Ovary (tissue), 9 donors: ENCODE data around the gene GPC6. TPM values are rescaled to one million over a fixed set of nuclear protein-coding genes. Genes with fewer than 3 reads are reported as not detected.

Experiments
- DNase-seq, 5 donors: peaks; one replicate each; pipeline ENCODE4 v3.0.0-alpha.2; 2019 to 2020
- H3K27ac ChIP-seq, 2 donors: fragments of 200-600 bp; one replicate each; pipeline versions ENCODE4 v1.5.1 to v1.8.0; 2019 to 2022
- H3K27me3 ChIP-seq: fragments of 200-600 bp; one replicate; pipeline ENCODE4 v1.8.0; 2022
- H3K36me3 ChIP-seq: fragments of 200-600 bp; sonication (generic); one replicate; pipeline ENCODE4 v1.5.1; 2019
- H3K4me1 ChIP-seq: one replicate; pipeline ENCODE4 v1.8.1; 2013; ENCODE audit warnings: mild to moderate bottlenecking, moderate library complexity; ENCODE audit not compliant: insufficient read depth
- H3K4me3 ChIP-seq: fragments of 200-600 bp; sonication (generic); one replicate; pipeline ENCODE4 v1.5.1; 2017
- H3K9me3 ChIP-seq, 2 donors: fragments of 200-600 bp in 1 of 2; sonication (generic) in 1 of 2; one replicate each; pipeline versions ENCODE4 v1.5.1 to v1.8.1; 2013 to 2019; ENCODE audit warnings: mild to moderate bottlenecking in 1 of 2, moderate library complexity in 1 of 2
- EP300 ChIP-seq: sonication (generic); formaldehyde crosslinking; IDR thresholded peaks from one replicate; pipeline ENCODE4 v1.6.1; 2017; ENCODE audit warnings: antibody characterized with exemption
- POLR2A ChIP-seq: fragments of 450-650 bp; IDR thresholded peaks from one replicate; pipeline ENCODE4 v1.6.1; 2017; ENCODE audit warnings: antibody characterized with exemption, mild to moderate bottlenecking, moderate library complexity
- WGBS, 3 donors: extraction: QIAGEN DNeasy Blood & Tissue Kit in 1 of 3; methylation state at CpG; one replicate each; pipeline versions ENCODE4 v1.1.5 to v1.1.7; 2013 to 2017; 5-methylcytosine and 5-hydroxymethylcytosine counted together
- intact Hi-C, 4 donors: fragments of 100-400 bp; cut with DNase I; formaldehyde crosslinking; loops; one replicate each; pipeline versions ENCODE4 v1.11.0 to v1.15.1; 2022 to 2023
- polyA plus RNA-seq, 2 donors: library from polyadenylated mRNA; stranded (reverse); fragments of 200-250 nt in 1 of 2; fragments of 350-450 nt in 1 of 2; fragmentation: Illumina TruSeq in 1 of 2; extraction: RNeasy Lipid Tissue Mini Kit (QIAGEN cat#74804) in 1 of 2; gene quantifications; one replicate each; pipeline ENCODE4 v1.2.3, GENCODE V29; 2013 to 2014
- total RNA-seq, 7 donors: library from RNA; depleted of rRNA in 2 of 7; stranded (reverse); fragments of >200 nt in 2 of 7; fragmentation: NEBNext Ultra II Directional in 3 of 7; extraction: Animal tissue kit (Norgen Biotek cat#: 25700) in 3 of 7; gene quantifications; one replicate each; pipeline versions ENCODE4 v1.1.0 to v1.2.4, GENCODE V29; 2016 to 2023
- TF ChIP-seq, protein P1 (sequence below), 3 donors: fragments of 450-650 bp in 2 of 3; fragments of 200-600 bp in 1 of 3; IDR thresholded peaks; one replicate each; pipeline versions ENCODE4 v1.5.1 to v1.8.0; 2016 to 2022; ENCODE audit warnings: antibody characterized with exemption in 3 of 3, mild to moderate bottlenecking in 1 of 3
- donor health status: DM: no; HTN: no; CAD: no; lungs with moderate emphysema.
- donor health status: DM: no; HTN: no; CAD: no.
- donor health status: Bipolar disorder and iron deficiency.
- donor health status: DM: yes; HTN: yes; CAD: no.
- donor health status: DM: no; HTN: no; CAD: no.
- donor health status: DM: yes; HTN: yes; CAD: no.

Gene GPC6
- total and polyA plus RNA-seq, 9 donors: 4.3 to 22.3 (median 17.9) TPM

DNA sequence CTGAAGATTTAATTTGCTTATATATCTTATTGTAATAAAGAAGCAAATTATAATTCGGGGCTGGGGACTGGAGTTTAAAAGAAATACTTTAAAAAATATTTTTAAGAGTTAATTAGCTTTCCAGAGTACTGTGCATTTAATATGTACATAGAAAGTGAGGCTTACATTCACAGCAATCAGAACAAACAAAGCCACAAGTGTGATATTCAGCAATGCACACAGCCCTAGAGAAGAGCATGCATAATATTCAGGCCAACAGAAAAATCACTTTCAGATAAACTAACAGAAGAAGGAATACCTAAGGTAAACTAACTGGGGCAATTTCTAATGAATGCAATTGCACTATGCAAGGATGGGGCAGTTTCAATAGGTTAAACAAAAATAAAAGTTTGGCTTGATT lies 241.8 kb downstream of the GPC6 start:
- TF ChIP-seq, protein P1, sequence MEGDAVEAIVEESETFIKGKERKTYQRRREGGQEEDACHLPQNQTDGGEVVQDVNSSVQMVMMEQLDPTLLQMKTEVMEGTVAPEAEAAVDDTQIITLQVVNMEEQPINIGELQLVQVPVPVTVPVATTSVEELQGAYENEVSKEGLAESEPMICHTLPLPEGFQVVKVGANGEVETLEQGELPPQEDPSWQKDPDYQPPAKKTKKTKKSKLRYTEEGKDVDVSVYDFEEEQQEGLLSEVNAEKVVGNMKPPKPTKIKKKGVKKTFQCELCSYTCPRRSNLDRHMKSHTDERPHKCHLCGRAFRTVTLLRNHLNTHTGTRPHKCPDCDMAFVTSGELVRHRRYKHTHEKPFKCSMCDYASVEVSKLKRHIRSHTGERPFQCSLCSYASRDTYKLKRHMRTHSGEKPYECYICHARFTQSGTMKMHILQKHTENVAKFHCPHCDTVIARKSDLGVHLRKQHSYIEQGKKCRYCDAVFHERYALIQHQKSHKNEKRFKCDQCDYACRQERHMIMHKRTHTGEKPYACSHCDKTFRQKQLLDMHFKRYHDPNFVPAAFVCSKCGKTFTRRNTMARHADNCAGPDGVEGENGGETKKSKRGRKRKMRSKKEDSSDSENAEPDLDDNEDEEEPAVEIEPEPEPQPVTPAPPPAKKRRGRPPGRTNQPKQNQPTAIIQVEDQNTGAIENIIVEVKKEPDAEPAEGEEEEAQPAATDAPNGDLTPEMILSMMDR (IDR thresholded peaks at IDR 0.05): no peak
- no peak for TF ChIP-seq EP300
- TF ChIP-seq POLR2A: no peak
- DNase-seq: no peak
- WGBS, 3 donors: 84 to 95% (median 88%) methylated on average over 1 of the region's 1 CpG
- Histone ChIP-seq H3K4me3 (no peak overlapping the region), H3K27ac (no peak overlapping the region), H3K4me1 (no peaks in the 10 kb centered on the region), H3K36me3 (no peaks in the 10 kb centered on the region), H3K9me3 (no peaks in the 10 kb centered on the region), H3K27me3 (no peaks in the 10 kb centered on the region)
- intact Hi-C loops: no loop called here

DNA sequence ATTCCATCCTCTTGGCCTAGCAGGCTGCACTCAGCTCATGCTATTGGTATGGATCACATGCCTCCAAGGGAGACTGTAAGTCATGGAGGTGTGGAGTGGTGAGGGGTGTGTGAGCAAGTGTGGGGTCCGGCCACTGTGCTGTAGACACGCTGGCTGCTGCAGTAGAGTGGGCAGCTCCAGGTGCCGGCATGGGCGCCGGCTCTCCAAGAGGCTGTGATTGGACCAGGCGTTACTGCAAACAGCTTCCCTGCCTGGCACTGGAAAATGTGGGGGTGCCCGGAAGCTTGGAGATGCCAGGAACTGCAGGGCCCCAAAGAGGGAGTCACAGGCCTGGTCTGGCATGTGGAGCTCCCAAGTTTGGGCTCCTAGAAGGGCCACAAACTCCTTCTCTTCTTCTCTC lies 245.7 kb downstream of the GPC6 start:
- 83 to 96% (median 94%) methylated on average over 7 of the region's 7 CpGs for WGBS, 3 donors
- Histone ChIP-seq H3K27me3 (no peaks in the 10 kb centered on the region), H3K4me3 (no peak overlapping the region), H3K9me3 (no peaks in the 10 kb centered on the region), H3K36me3 (no peaks in the 10 kb centered on the region), H3K27ac (no peak overlapping the region), H3K4me1 (peaks cover 2% of the 10 kb centered on the region)
- DNase-seq: no peak
- no peak for TF ChIP-seq EP300
- no peak for TF ChIP-seq POLR2A
- TF ChIP-seq, protein P1 (IDR thresholded peaks at IDR 0.05): no peak
- intact Hi-C loops: no loop called here

DNA sequence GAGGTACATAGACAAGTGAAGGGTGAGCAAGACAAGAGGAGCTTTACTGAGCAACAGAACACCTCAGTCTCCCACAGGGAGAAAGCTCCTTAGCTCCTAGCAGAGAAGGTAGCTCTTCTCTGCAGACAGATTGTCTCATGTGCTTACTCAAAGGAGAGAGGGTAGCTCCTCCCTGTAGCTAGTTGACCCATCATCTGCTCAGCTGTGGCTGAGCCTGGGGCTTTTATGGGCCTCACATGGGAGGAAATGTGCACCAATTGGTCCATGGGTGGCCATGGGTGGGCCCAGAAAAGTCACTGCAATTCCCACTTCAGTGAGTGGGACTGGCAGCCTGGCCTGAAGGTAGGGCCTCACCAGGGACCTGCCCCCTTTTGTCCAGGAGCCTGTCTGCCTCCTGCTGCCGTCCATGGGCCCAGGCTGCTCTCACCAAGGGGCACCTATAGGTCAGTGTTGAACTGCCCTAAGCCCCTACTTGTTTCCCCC lies 246.2 kb downstream of the GPC6 start:
- 83 to 92% (median 90%) methylated on average over 1 of the region's 1 CpG for WGBS, 3 donors
- Histone ChIP-seq H3K9me3 (no peaks in the 10 kb centered on the region), H3K27me3 (no peaks in the 10 kb centered on the region), H3K36me3 (no peaks in the 10 kb centered on the region), H3K27ac (no peak overlapping the region), H3K4me1 (peaks cover 2% of the 10 kb centered on the region), H3K4me3 (no peak overlapping the region)
- intact Hi-C loops: no loop called here
- no peak for DNase-seq
- TF ChIP-seq, protein P1 (IDR thresholded peaks at IDR 0.05): no peak
- TF ChIP-seq EP300: no peak
- TF ChIP-seq POLR2A: no peak

DNA sequence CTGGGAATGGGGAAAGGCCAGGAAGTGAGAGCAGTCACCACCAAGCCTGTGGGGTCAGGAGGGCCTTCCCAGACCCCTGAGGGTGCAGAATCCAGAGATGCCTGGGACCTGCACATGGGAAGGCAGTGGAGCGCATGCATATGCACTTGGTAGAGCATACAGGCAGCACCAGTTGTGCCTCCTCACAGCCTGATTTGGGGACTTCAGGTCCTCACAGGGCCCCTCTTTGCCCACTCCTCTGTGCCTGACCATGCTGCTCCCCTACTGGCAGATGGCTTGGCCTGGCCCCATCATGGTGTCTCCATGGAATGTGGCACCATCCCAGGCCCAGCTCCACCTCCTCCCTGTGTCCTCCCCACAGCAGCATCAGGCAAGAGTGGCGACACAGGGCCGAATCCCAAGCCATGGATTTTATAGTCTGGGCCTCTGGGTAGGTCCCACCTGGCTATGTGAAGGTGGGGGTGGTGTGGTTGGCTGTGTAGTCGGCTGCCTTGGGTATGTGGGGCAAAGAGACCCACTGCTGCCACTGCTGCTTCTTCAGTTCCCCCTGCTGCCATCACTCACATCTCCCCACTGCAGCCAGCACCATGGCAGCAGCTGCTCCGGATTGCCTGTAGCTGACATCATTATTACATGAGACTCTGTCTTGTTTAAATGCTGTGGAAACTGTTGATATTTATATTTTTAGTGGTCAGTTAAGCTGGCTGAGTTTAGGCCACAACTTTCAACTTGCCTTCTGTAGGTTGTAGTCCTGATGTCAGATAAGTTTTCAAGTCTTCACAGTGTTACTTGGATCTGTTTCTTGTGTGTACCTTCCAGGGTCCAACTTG lies 247.0 kb downstream of the GPC6 start:
- H3K9me3 ChIP-seq: no peaks in the 10 kb centered on the region
- no peaks in the 10 kb centered on the region for H3K27me3 ChIP-seq
- H3K4me3 ChIP-seq: no peak overlapping the region
- H3K4me1 ChIP-seq: peaks cover 2% of the 10 kb centered on the region
- TF ChIP-seq EP300 (no peak), POLR2A (no peak)
- TF ChIP-seq, protein P1 (IDR thresholded peaks at IDR 0.05): no peak
- no peak for DNase-seq
- H3K36me3 ChIP-seq: no peaks in the 10 kb centered on the region
- intact Hi-C loops: no loop called here
- no peak overlapping the region for H3K27ac ChIP-seq
- 58 to 74% (median 68%) methylated on average over 5 of the region's 5 CpGs for WGBS, 3 donors
